Measurements from ENCODE around the gene EBF4.
"Not testable (repeated sequence)": the region's sequence is repeated elsewhere in the genome, so short reads cannot be mapped to it uniquely, and the experiment has no call there.

Gene EBF4

DNA sequence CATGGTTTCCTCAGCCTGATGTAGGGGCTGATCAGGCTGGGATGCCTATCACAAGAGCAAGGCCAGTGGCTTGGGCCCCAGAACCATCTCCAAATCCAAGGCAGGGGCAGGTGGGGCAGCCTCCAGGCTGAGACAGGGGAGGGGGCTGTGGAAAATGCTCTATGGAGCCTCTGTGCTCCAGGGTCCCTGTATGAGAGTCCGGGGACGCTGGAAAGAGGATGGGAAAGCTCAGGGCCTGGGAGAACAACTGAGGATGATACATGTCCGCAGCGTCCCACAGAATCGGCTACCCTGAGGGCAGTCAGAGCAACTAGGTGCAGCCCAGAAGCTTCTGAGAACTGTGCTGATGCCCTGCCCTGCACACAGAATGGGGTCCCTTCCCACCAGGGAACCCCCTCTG, 64.4 kb downstream of the EBF4 start:
- DNase-seq (ENCODE audit: low read depth, low spot score) = no peak

- no peak for DNase-seq (ENCODE audit: low read depth, low spot score)
Observed at GRCh38 chr20:2757969-2758368, 65.4 kb downstream of the EBF4 start.

- DNase-seq (ENCODE audit: low read depth, low spot score) = no peak
Observed at GRCh38 chr20:2759143-2759542, 66.6 kb downstream of the EBF4 start.

DNA sequence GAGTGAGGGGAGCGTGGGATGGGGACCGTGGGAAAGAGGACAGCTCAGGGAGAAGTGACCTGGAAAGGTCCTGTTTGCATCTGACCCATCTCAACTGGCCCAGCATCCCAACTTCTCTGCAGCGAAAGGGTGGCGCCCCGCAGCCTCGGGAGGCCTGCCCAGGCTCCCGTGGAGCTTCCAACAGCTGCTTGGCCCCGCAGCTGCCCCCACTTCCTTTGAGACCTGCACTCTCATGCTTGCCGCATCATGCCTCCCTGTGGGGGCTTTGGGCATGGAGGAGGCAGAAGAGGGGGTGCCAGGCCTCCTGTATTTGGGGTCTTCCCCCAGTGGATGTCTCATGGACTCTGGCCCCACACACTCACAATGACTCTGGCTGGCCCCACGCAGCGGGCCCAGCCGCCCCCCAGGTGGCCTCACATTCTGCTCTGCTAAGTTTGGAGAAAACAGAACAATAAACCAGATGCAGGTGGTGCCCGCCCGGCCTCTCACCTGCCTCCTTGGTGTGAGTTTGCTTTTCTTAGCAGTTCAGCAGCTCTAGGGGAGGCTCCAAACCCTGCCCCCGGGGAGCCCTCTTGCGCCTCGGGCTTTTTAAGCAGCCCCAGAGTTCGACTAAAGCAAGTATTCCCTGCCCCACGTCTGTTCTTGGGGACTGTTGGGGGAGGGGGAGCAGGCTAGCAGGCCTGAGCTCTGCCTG, 67.2 kb downstream of the EBF4 start:
- no peak for DNase-seq (ENCODE audit: low read depth, low spot score)

DNA sequence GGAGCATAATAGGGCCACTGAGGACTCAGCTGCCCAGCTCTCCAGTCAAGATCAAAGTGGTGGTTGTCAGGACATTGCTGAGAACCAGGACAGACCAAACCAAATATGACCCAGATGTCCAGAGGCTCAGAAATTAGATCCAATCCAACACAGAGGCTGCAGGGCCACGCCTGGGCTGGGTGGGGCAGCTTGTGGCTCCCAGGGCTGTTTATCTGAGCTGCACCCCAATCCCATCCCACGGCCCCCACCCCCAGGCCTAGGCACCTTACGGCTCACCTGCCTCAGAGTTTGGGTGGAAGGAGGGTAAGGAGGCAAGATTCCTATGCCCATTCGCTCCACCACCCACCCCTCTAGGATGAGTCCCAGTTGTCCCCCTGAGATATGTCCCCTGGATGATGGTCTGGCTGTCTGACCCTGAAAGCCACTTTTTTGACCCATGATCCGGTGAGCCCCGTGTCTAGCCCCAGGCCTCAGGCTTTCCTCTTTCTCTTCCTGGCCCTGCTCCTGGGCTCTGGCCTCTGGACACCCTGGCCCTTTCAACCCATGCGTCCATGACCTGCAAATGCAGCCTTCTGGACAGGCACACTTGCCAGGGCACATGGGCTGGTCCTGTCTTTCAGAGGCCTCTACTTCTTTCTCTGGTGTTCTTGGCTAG, 67.8 kb downstream of the EBF4 start:
- no peak for DNase-seq (ENCODE audit: low read depth, low spot score)

DNA sequence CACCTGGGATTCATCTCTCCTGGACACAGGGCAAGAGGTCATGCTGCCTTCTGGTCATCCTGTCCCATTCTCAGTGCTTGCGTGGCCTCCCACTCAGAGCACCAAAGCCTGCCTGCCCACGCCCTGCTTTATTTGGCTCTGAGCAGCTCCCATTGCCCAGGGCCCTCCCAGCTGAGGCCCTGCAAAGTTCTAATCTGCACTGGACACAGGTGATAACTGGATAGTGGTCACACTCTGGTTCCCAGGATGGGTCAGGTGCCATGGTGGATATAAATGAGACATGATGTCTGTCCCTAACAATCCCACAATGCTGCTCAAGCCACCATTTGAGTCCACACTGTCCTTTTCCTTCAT, 68.3 kb downstream of the EBF4 start:
- DNase-seq (ENCODE audit: low read depth, low spot score) = no peak

DNA sequence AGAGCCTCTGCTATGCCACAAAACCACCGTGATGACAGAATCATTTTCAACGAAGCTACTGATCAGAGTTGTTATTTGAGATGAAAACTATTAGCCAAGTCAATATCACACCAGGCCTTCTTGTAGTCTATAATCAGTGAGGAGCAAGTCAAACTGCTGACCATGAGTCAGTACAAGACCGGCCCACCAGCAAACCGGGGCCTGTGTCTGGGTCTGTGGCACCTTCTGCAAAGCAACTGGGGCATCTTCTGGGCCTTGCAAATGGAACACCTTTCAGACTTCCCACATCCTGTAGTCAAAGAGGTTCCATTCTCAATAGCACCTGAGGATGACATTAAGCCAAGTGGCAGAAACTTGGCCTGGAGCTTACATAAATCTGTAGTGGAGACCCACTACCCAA, 69.3 kb downstream of the EBF4 start:
- no peak for DNase-seq (ENCODE audit: low read depth, low spot score)

GRCh38 chr20:2762578-2763131, 70.1 kb downstream of the EBF4 start:
- no peak for DNase-seq (ENCODE audit: low read depth, low spot score)

DNA sequence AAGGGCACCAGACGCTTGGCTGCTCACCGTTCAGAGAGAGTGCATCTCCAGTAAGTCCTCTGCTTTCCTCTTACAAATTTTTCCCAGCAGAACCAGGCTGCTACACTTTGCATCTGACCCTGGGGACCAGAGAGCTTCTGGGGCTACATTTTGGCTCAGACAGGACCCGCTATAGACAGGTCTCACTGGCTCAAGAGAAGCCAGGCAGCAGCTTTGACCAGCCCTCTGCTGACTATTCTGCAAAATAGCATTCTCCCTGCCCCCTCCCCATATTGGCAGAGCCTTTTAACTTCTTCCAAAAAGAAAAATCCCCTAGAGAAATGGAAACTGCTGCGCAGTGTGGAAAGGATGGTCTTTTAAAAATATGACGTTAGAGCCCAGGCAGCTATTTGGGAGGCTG, 70.6 kb downstream of the EBF4 start:
- DNase-seq (ENCODE audit: low read depth, low spot score) = no peak

GRCh38 chr20:2767768-2768631, 75.4 kb downstream of the EBF4 start:
- no peak for DNase-seq (ENCODE audit: low read depth, low spot score)

- DNase-seq (ENCODE audit: low read depth, low spot score) = no peak
Observed at GRCh38 chr20:2768632-2769015, 76.0 kb downstream of the EBF4 start.

- not testable (repeated sequence) for DNase-seq (ENCODE audit: low read depth, low spot score)
Observed at GRCh38 chr20:2770091-2770490, 77.5 kb downstream of the EBF4 start.

GRCh38 chr20:2771631-2772080, 79.1 kb downstream of the EBF4 start:
- no peak for DNase-seq (ENCODE audit: low read depth, low spot score)

DNA sequence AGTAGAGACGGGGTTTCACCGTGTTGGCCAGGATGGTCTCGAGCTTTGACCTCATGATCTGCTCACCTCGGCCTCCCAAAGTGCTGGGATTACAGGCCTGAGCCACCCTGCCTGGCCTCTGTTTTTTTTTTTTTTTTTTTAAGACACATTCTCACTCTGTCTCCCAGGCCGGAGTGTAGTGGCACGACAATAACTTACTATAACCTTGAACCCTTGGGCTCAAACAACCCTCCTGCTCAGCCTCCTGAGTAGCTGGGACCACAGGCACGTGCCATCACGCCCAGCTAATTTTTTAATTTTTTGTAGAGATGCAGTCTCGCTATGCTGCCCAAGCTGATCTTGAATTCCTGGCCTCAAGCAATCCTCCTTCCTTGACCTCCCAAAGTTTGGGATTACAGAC, 81.2 kb downstream of the EBF4 start:
- no peak for DNase-seq (ENCODE audit: low read depth, low spot score)

GRCh38 chr20:2775139-2775538, 82.6 kb downstream of the EBF4 start:
- no peak for DNase-seq (ENCODE audit: low read depth, low spot score)

DNA sequence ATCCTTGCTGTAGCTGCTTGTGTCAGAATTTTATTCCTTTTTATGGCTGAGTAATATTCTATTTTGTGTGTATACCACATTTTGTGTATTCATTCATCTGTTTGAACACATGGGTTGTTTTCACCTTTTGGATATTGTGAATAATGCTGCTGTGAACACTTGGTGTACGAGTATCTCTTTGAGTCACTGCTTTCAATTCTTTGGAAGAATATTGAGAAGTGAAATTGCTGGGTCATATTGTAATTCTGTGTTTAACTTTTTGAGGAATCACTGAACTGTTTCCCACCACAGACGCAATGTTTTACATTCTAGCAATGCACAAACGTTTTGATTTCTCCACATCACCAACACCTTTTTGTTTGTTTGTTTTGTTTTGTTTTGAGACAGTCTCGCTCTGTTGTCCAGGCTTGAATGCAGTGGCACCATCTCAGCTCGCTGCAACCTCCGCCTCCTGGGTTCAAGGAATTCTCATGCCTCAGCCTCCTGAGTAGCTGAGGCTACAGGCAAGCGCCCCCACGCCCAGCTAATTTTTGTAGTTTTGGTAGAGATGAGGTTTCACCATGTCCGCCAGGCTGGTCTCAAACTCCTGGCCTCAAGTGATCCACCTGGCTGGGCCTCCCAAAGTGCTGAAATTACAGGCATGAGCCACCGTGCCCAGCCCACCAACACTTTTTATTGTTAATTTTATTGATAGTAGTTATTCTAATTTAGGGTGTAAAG, 86.2 kb downstream of the EBF4 start:
- DNase-seq (ENCODE audit: low read depth, low spot score) = no peak

DNA sequence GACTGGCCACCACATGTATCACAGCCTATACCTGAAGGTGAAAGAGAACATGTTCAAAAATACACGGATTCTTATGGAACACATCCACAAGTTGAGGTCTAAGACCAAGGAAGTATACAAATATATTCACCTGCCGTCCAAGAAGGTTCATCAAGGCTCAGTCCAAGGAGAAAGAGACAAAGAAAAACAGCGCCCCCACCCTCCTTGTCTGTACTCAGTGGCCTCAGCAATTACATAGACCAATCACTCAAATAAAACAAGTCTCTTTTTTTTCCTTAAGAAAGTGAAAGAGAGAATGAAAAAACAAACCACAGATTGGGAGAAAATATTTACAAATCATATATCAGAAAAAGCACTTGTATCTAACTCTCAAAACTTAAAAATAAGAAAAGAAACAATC, 88.4 kb downstream of the EBF4 start:
- DNase-seq (ENCODE audit: low read depth, low spot score) = no peak

DNA sequence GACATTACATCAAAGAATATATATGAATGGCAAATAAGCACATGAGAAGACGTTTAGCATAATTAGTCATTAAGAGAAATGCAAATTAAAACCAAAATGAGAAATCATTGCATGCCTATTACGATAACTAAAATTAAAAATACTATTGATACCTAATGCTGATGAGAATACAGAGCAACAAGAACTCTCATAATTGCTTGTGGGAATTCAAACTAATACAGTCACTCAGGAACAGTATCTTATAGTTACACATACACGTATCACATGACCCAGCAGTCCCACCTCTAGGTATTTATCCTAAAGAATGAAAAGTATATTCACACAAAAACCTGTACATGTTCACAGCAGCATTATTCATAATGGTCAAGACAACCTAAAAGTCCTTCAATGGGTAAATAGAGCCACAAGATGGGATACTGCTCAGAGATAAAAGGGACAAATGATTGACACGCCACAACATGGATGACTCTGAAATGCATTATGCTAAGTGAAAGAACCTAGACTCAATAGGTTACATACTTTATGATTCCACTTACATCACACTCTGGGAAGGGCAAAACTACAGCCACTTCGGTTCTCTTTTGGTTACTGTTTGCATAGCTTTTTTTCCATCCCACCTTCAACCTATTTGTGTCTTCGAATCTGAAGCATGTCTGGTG, 91.5 kb downstream of the EBF4 start:
- no peak for DNase-seq (ENCODE audit: low read depth, low spot score)

DNA sequence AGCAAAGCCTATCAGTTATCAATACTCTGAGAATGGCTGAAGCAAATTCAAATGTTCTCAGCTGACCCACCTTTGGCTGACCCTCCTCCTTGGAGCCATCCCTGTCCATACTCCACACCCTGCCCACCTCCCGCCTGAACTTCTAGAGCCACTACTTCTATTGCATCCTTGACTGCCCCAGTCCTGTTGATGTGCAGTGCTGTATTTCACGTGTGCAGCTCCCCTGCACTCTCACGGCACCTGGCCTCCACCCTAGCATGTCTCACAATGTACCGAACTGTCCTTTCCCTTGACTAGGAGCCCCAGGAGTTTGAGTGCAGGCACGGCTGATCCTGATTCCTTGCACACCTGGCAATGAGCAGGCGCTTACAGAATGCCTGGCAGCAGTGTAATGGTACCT, 100.9 kb downstream of the EBF4 start:
- no peak for DNase-seq (ENCODE audit: low read depth, low spot score)

GRCh38 chr20:2794202-2794748, 101.7 kb downstream of the EBF4 start:
- no peak for DNase-seq (ENCODE audit: low read depth, low spot score)

GRCh38 chr20:2794866-2795447, 102.4 kb downstream of the EBF4 start:
- DNase-seq (ENCODE audit: low read depth, low spot score) = no peak
